ENCODE data around the gene SPATA31D3. TPM values are rescaled to one million over a fixed set of nuclear protein-coding genes. Genes with fewer than 3 reads are reported as not detected.

The SPATA31D3 gene
- total RNA-seq, 1 experiment from 2014 or later: not detected

GRCh38 chr9:81968026-81968425 lies 24.7 kb downstream of the SPATA31D3 start:
- H2AK5ac ChIP-seq (ENCODE audit: insufficient read length, low read length): no peak overlapping the region
- H4K91ac ChIP-seq (ENCODE audit: insufficient read length, low read depth, low read length): no peak overlapping the region
- H3T11ph ChIP-seq (ENCODE audit: low read length): no peak overlapping the region
- H3K4me1 Mint-ChIP-seq: no peaks in the 10 kb centered on the region
- H2BK120ac ChIP-seq (ENCODE audit: low read depth, low read length, poor library complexity, severe bottlenecking): no peak overlapping the region
- no peak overlapping the region for H2AFZ ChIP-seq (ENCODE audit: low read length)
- peaks cover 0 to 4% (median 3%) of the 10 kb centered on the region in 3 experiments; a peak in 3 of 7 replicates for H3K36me3 Mint-ChIP-seq (ENCODE audit: insufficient read depth in 1 of 3, low read depth in 3 of 3)
- no peak overlapping the region for H3K14ac ChIP-seq (ENCODE audit: insufficient read depth, low read length)
- DNase-seq: no peak
- H3K27me3 ChIP-seq (ENCODE audit: insufficient read depth, low read length): no peaks in the 10 kb centered on the region
- H3K79me1 ChIP-seq (ENCODE audit: insufficient read depth, low read depth, low read length, poor library complexity, severe bottlenecking): no peaks in the 10 kb centered on the region
- H4K5ac ChIP-seq (ENCODE audit: insufficient read length, low read depth, low read length): no peak overlapping the region
- no peaks in the 10 kb centered on the region for H3K9me3 ChIP-seq (ENCODE audit: control insufficient read depth, low read depth, low read length)
- no peak for TF ChIP-seq CTCF (conservative IDR thresholded peaks at IDR 0.05)
- H3K18ac ChIP-seq (ENCODE audit: insufficient read length, low read depth, low read length): no peak overlapping the region
- peaks cover 7 to 9% of the 10 kb centered on the region in 2 experiments; a peak in 4 of 5 replicates for H3K9me3 Mint-ChIP-seq
- H2BK5ac ChIP-seq (ENCODE audit: insufficient read length, low read length): no peak overlapping the region
- H4K20me1 ChIP-seq (ENCODE audit: control insufficient read depth, insufficient read depth, insufficient read length): no peaks in the 10 kb centered on the region
- no peaks in the 10 kb centered on the region for H3K27me3 Mint-ChIP-seq (ENCODE audit: low read depth)
- no CpG with 5 or more reads among the region's 3 CpGs for WGBS (ENCODE audit: extremely low coverage, insufficient read length, low lambda C conversion rate)
- H2BK20ac ChIP-seq (ENCODE audit: low read depth, low read length, poor library complexity, severe bottlenecking): no peak overlapping the region
- H3K4me2 ChIP-seq (ENCODE audit: insufficient read depth, insufficient read length, low read length): no peak overlapping the region
- no peak overlapping the region for H3K27ac ChIP-seq (ENCODE audit: insufficient read length, low read depth, low read length)
- H3K9ac ChIP-seq (ENCODE audit: extremely low read depth, insufficient read length, low read length): no peak overlapping the region
- no peaks in the 10 kb centered on the region for H3K23me2 ChIP-seq (ENCODE audit: insufficient read length, low read depth, low read length, poor library complexity, severe bottlenecking)
- no peak overlapping the region for H4K8ac ChIP-seq (replicated peaks; ENCODE audit: insufficient read length, low read depth, low read length)
- no peak overlapping the region for H3K56ac ChIP-seq (ENCODE audit: insufficient read length, low read depth, low read length)
- H3K79me2 ChIP-seq (ENCODE audit: insufficient read depth, low read length): 0 out of 2 replicates have a peak, but pooled peaks cover 2% of the 10 kb centered on the region
- no peak overlapping the region for H3K27ac Mint-ChIP-seq
- H3K4ac ChIP-seq (ENCODE audit: low read depth, low read length): no peak overlapping the region
- H3K4me1 ChIP-seq (ENCODE audit: insufficient read depth, low read length): no peaks in the 10 kb centered on the region
- no peak overlapping the region for H2BK12ac ChIP-seq (ENCODE audit: insufficient read length, low read depth, low read length)
- H3K23ac ChIP-seq (ENCODE audit: insufficient read length, low read depth, low read length): no peak overlapping the region
- H3K4me3 Mint-ChIP-seq: no peak overlapping the region
- no peak overlapping the region for H2BK15ac ChIP-seq (ENCODE audit: low read depth, low read length)

All from H9 (cell line).